NB4 (cell line): ENCODE data around the gene SYT6.

Experiments
- CTCF ChIP-seq: IDR thresholded peaks from one replicate; pipeline ENCODE4 v1.5.1; 2012; ENCODE audit warnings: low read depth, low read length
- POLR2A ChIP-seq: IDR thresholded peaks from 2 replicates; pipeline ENCODE4 v1.6.1; 2011; ENCODE audit warnings: mild to moderate bottlenecking; ENCODE audit not compliant: insufficient read length; ENCODE audit errors: extremely low read depth

- TF ChIP-seq CTCF (no peak), POLR2A (no peak)
Observed at GRCh38 chr1:114124644-114125043, 29.0 kb downstream of the SYT6 start.
